Measurements from ENCODE around the gene FUBP1.

GRCh38 chr1:77984629-77985028 is 5.8 kb upstream of the FUBP1 start:
- no peak for TF ChIP-seq CTCF (IDR thresholded peaks at IDR 0.05; ENCODE audit: insufficient read depth, low read depth, low read length)
- no peak for TF ChIP-seq EZH2 (IDR thresholded peaks at IDR 0.05; ENCODE audit: insufficient read depth, low read length)
